IPS-18c (cell line): Measurements from ENCODE around the gene SH2D3A.

Source experiments
- H3K4me3 ChIP-seq: 2 replicates; pipeline ENCODE4 v1.7.0; 2013; ENCODE audit warnings: low read depth, mild to moderate bottlenecking, low read length, moderate library complexity; ENCODE audit not compliant: insufficient read depth
- H3K9me3 ChIP-seq: one replicate; pipeline ENCODE4 v1.6.1; 2013; ENCODE audit warnings: mild to moderate bottlenecking, low read length, moderate library complexity; ENCODE audit not compliant: control insufficient read depth, insufficient read depth

SH2D3A gene

GRCh38 chr19:6734096-6734696 is 33.0 kb downstream of the SH2D3A start:
- H3K9me3 ChIP-seq, result no peaks in the 10 kb centered on the region

DNA sequence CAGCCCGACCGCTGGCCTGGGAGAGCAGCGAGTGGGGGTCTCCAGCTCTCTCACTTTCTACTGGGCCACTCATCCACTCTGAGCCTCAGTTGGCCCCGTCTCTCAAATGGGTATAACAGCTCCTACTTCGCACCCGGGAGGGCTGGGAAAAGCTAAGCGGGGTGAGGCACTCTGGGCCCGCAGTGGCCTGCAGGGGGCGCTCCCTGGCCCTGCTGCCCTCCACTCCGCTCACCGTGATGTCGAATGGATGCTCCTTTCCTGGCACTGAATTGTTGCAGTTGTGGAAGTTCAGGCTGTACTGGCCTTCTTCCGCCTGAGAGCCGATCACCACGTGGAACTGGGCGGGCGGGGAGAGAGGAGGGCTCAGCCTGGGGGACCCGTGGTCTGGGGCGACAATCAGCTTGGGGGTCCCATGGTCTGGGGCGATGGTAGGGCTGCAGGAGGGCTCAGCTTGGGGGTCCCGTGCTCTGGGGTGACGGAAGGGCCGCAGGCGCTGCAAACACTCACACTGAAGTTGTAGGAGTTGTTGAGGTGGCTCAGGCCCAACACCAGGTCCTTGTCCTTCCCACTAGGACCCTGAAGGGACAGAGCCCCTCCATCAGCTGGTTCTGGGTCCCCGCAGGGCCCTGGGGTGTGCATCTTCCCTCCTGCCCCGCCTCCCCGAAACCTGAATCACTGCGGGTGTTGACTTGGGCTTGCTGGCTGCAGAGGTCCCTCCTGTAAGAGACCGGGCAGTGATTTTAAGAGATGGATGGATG is 33.7 kb downstream of the SH2D3A start:
- Histone ChIP-seq H3K9me3 (no peaks in the 10 kb centered on the region), H3K4me3 (no peak overlapping the region)

More at GRCh38 chr19:6734096-6734696, 33.0 kb downstream of the SH2D3A start:
- no peak overlapping the region for H3K4me3 ChIP-seq

DNA sequence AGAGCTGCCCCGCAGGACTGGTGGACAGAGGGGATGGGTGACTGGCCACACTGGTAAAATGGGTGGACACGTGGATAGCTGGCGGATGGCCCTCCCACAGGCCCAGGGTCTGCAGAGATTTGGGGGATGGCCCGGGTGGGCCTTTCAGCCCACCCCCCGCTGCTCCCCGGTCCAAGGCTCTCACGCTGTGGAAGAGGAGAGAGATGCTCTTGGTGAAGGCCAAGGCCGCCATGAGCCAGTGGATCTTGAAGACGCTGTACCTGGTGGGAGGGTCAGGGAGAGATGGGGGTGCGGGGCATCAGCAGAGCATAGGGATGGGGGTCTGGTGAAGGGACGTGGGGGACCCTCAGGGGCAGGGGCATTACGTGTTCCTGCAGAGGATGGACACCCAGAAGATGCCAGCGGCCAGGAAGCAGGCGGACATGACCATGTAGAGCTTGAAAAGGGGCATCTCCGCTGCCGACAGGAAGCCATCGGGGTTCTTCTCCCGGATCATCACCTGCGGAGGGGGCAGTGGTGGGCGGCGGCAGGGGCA is 34.4 kb downstream of the SH2D3A start:
- Histone ChIP-seq H3K9me3 (no peaks in the 10 kb centered on the region), H3K4me3 (no peak overlapping the region)

DNA sequence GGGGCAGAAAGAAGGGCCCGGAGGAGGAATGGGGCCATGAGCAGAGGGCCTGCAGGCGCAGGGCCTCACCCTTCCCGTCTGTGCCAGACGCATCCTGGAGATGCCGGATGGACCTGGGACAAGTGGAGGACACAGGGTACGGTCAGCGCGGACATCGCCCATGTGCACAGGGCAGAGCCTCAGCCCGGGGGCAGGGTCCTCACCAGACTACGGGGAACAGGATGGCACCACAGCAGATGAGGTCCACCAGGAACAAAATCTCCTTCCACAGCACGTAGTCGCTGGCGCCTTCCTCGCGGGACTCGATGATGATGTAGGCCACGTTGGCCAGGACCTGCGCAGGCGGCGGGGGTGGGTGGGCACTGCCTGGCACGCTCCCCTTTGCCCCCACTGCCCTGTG is 35.4 kb downstream of the SH2D3A start:
- H3K9me3 ChIP-seq, result peaks cover 4% of the 10 kb centered on the region
- no peak overlapping the region for H3K4me3 ChIP-seq

DNA sequence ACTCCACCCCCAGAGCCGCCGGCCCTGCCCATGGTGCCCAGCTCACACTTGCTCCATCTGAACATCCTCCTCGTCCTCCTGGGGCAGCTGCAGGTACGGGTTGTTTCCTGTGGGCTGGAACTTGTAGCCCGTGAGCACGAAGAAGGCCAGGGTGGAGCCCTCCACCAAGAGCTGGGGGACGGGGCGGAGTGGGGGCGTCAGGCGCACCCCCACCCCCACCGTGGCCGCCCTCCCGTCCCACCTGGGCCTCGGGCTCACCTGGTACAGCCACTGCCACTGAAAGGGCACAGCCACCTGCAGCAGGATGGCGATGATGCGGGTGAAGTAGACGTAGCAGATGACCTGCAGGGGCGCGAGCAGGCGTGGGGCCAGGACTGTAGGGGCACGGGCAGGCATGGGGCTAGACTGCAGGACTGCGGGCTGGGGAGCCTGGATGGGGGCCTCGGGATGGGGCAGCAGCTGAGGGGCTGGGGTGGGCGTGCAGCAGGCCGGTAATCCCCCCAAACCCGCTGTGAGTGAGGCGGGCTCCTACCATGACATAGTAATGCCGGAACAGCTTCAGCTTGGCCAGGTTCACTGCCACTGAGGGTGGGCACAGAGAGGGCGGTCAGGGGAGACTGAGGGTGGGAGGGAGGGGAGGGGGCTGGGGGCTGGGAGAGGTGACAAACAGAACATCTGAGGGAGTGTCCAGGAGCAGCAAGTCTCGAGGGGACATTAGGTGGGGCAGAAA is 36.1 kb downstream of the SH2D3A start:
- Histone ChIP-seq H3K4me3 (no peak overlapping the region), H3K9me3 (peaks cover 4% of the 10 kb centered on the region)

DNA sequence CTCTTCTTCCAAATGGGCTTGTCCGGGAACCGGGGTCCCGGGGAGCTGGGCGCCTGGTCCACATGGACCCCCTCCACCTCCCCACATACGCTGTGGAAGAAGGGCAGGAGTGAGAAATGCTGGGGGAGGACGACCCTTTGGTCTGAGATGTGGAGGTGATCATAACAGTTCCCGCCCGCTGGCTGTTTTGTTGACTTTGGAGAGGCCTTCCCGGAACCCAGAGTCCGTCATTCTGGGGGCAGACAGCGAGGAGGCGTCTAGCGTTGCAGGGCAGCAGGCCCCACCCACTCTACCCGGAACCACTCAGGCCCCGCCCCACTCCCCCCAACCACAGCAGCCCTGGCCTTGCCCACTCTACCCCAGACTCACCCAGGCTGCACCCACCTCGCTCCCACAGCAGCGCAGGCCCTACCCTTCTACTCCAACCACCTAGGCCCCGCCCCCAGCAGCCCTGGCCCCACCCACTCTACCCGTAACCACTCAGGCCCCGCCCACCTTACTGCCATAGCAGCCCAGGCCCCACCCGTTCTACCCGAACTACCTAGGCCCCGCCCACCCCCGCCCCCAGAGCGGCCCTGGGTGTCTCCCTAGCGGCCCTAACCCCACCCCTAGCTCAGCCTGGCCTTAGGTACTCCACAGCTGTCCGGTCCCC is 37.0 kb downstream of the SH2D3A start:
- Histone ChIP-seq H3K9me3 (peaks cover 4% of the 10 kb centered on the region), H3K4me3 (no peak overlapping the region; the same call in 1 of the 2 replicates)

DNA sequence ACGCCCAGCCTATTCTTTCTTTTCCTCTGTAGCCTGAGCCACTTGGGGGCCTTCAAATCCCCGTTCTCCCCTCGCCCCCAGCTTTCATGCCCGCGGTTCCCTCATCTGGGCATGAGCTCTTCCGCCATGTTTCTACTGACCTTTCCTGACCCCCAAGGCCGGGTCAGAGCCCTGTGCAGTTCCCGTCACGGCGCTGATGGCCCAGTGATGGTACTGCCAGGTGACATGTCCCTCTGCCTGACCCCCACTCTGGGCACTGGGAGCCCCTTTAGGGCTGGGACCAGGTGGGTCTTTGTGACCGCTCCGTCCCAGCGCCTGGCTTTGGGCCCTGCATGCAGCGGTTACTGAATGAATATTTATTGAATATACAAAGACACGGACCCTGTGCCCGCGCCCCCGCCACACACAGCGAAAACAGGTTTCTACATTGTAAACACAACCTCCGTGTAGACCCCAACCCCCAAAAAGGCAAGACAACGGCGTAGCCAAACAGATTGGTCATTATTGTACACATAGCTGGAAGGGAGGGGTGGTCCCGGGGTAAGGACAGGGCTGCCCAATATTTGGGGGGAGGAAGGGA is 37.6 kb downstream of the SH2D3A start:
- Histone ChIP-seq H3K9me3 (peaks cover 4% of the 10 kb centered on the region), H3K4me3 (no peak overlapping the region)

DNA sequence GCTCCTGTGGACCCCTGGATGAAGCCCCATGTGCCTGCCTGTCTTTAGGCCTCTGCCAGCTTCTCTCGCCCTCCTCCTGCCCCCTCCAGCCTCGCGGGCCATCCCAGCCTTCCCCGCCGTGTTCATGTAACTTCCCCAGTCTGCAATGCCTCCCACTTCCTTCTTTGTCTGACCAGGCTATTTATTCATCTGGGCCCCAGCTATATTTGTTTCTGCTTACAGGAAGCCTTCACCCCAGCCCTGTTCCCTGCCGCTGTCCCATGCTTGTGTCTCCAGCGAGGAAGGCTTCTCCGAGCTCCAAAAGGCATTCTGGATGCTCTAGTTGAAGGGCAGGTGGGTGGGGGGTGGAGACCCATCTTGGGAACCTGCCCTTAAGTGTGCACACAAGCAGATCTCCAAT is 38.9 kb downstream of the SH2D3A start:
- Histone ChIP-seq H3K9me3 (peaks cover 4% of the 10 kb centered on the region), H3K4me3 (no peak overlapping the region)

DNA sequence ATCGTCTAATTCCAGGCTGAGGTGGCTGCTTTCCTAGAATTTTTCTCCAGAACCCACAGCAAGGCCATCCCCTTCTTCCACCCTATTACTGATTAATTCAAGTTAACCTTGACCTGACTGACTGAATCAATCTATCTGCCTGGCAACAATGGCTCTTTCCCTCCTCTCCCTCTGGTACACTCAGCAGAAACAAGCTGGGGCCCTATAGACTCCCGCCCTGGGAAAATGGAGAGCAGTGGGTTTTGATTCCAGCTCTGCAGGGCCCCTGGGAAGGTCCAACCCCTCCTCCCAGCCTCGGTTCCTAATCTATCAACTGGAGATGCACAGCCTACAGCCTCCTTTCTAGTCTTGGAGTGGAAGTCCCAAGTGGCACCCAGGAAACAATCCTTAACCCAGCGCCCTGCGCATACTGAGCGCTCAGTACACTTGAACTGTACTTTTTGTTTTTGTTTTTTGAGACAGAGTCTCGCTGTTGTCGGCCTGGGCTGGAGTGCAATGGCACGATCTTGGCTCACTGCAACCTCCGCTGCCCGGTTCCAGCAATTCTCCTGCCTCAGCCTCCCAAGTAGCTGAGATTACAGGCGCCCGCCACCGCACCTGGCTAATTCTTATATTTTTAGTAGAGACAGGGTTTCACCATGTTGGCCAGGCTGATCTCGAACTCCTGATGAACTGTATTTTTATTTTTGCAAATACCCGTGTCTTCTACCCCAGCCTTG is 41.6 kb downstream of the SH2D3A start:
- H3K9me3 ChIP-seq, result peaks cover 4% of the 10 kb centered on the region
- no peak overlapping the region for H3K4me3 ChIP-seq

- H3K9me3 ChIP-seq, result peaks cover 4% of the 10 kb centered on the region
- H3K4me3 ChIP-seq, result no peak overlapping the region
Measured at GRCh38 chr19:6724631-6725492, 42.4 kb downstream of the SH2D3A start.

DNA sequence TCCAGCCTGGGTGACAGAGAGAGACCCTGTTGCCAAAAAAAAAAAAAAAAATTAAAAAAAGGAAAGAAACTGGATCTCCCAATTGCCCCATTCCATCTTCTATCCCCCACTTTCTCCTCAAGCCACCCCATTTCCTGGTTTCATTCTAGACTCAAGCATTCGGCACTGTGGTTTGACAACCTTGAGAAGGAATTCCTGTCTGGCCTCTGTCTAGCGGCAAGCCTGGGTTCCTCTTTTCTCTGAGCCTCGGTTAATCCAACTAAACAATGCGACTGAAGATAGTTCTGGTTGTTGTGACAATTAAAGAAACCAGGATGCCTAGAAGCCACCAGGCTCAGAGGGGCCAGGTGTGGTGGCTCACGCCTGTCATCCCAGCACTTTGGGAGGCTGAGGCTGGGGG is 43.5 kb downstream of the SH2D3A start:
- no peak overlapping the region for H3K4me3 ChIP-seq

GRCh38 chr19:6723108-6723618 is 44.1 kb downstream of the SH2D3A start:
- peaks cover 4% of the 10 kb centered on the region for H3K9me3 ChIP-seq

More for the DNA sequence above, 43.5 kb downstream of the SH2D3A start:
- H3K9me3 ChIP-seq, result peaks cover 4% of the 10 kb centered on the region

DNA sequence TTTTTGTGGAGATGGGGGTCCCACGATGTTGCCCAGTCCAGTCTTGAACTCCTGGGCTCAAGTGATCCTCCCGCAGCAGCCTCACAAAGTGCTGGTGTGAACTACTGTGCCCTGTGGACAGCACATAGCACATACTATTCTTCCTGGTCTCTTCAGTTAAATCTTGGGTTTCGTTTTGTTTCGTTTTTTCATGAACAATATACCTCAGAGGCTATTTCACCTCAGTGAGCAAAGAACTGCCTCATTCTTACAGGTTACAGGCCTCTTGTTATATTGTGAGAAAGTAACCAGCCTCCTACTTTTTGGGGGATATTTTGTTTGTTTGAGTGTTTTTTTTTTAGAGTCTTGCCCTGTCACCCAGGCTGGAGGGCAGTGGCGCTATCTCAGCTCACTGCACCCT is 45.5 kb downstream of the SH2D3A start:
- H3K9me3 ChIP-seq, result no peaks in the 10 kb centered on the region

More at GRCh38 chr19:6723108-6723618, 44.1 kb downstream of the SH2D3A start:
- no peak overlapping the region for H3K4me3 ChIP-seq

GRCh38 chr19:6721138-6721474 is 46.1 kb downstream of the SH2D3A start:
- Histone ChIP-seq H3K4me3 (no peak overlapping the region), H3K9me3 (no peaks in the 10 kb centered on the region)

More for the DNA sequence above, 45.5 kb downstream of the SH2D3A start:
- H3K4me3 ChIP-seq, result no peak overlapping the region

GRCh38 chr19:6720369-6721137 is 46.7 kb downstream of the SH2D3A start, which contains the start of gene C3:
C3 (minus strand) TSS chr19:6720650; CDS start chr19:6720589, 61 bp downstream.
- Histone ChIP-seq H3K4me3 (no peak within 1 kb of the TSS), H3K9me3 (no peaks in the 10 kb centered on the region)
